GM12873 (cell line): ENCODE data around the gene ARL6IP6.

ENCODE experiments used
- TF ChIP-seq, protein P1 (sequence below): IDR thresholded peaks from 2 replicates; pipeline ENCODE4 v1.5.1; 2012; ENCODE audit warnings: low read depth, mild to moderate bottlenecking, moderate library complexity, low read length, control low read depth; ENCODE audit not compliant: insufficient read depth; ENCODE audit errors: missing control alignments

The ARL6IP6 gene

DNA sequence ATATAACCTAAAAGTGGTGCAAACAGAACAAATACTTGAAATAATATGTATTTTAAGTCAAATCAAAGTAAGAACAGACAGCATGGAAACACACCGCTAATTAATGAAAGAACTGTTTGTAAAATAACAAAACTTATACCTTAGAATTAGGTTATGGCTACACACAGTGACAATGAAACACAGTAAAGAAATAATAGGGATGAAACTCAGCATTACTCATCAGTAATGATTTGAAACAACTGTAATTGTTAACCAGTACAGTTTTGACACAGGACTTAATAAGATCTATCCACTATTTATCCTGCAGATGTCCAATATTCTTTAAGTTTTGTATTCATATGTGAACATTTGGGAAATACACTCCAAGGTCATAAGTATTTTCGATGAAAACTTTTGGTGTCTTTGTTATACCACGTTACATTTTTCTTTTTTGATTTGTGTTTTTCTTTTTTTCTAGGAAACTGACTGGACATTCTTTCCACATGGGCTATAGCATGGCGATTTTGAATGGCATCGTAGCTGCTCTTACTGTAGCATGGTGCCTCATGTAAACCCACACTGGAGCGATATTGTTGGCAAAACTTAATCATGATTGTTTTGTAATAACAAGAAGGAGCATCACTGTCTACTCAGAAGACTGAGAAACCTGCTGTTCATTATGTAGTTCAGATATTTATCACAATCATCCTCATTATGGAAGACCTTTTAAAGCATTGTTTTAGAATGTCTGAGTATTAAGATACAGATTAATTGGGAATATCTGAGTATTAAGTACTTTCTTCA, 41.1 kb downstream of the ARL6IP6 start:
- TF ChIP-seq, protein P1, sequence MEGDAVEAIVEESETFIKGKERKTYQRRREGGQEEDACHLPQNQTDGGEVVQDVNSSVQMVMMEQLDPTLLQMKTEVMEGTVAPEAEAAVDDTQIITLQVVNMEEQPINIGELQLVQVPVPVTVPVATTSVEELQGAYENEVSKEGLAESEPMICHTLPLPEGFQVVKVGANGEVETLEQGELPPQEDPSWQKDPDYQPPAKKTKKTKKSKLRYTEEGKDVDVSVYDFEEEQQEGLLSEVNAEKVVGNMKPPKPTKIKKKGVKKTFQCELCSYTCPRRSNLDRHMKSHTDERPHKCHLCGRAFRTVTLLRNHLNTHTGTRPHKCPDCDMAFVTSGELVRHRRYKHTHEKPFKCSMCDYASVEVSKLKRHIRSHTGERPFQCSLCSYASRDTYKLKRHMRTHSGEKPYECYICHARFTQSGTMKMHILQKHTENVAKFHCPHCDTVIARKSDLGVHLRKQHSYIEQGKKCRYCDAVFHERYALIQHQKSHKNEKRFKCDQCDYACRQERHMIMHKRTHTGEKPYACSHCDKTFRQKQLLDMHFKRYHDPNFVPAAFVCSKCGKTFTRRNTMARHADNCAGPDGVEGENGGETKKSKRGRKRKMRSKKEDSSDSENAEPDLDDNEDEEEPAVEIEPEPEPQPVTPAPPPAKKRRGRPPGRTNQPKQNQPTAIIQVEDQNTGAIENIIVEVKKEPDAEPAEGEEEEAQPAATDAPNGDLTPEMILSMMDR, result no peak

DNA sequence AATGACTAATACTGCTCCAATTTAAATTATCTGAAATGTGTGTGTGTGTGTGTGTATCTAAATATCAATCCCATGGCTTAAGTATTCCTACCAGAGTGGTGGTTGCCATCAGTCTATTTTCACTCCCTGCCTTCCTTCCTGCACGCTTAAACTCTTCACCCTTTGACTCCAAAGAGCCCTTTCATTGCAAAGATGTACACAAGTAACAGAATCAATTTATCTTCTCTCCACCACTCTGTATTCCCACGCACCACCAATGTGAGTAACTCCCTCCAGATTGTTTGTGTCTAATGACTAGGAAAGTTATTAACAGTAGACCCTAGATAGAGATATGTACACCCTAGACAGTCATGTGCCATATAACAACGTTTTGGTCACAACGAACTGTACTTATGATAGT, 42.8 kb downstream of the ARL6IP6 start:
- TF ChIP-seq, protein P1, result no peak

DNA sequence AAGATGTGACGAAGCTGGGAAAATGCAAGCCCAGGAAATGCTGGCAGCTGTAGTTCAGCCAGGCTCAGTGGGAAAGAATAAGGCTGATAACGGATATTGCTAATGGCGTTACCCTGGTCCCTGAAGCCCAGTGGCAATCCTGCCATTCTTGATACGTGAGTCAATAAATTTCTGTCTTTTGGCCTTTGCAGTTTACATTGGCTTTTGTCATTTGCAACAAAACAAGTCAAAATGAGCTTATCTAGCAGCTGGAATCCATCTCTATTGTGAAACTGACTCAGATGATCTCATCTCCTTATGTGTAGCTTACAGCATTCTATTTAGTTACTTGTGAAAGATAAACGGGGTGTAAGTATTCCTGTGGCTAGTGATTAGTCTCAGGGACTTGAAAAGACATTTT, 43.8 kb downstream of the ARL6IP6 start:
- TF ChIP-seq, protein P1, result no peak

DNA sequence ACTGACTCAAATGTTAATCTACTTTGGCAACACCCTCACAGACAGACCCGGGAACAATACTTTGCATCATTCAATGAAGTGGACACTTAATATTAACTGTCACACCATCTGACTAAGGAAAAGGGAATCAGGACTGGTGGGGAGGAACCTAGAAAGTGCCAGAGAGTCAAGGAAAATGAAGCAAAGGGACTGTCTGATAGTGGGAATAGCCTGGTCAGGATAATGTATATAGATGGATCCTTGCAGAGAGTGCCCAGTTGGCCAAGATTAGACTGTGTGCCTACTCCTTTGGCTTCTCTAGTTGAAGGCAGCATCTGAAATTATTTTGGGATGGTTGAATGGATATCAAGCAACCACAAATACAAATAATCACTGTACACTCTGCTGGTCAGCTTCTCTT, 45.2 kb downstream of the ARL6IP6 start:
- TF ChIP-seq, protein P1, result no peak

DNA sequence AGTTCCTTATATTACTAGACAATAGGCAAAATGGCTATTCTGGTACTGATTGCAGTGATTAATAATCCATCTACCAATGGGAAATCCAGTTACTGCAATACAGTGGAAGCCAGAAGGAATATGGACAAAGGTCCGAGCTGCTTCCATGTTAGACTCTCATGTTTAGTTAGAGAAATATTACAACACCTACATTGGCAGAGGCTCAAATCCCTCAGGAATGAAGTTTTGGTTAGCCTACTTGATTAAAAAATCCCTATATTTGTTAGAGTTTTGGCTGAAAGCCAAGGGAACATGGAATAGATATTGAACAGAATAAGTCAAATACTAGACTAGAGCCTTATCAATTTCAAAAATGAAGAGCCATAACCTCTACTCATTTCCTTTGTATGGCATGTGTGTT, 48.5 kb downstream of the ARL6IP6 start:
- TF ChIP-seq, protein P1, result no peak

DNA sequence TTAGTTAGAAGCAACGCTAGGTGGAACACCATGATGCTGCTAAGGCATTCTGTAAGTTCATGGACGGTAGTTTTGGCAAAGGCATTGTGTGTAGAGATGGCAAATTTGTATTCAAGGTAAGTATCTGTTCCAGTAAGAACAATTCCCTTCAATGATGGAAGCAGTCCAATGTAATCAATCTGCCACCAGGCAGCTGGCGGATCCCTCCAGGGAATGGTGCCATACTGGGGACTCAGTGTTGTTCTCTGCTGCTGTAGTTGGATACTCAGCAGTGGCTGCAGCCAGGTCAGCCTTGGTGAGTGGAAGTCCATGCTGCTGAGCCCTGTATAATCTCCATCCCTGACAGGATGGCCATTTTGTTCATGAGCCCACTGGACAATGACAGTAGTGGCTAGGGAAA, 62.8 kb downstream of the ARL6IP6 start:
- TF ChIP-seq, protein P1, result no peak

DNA sequence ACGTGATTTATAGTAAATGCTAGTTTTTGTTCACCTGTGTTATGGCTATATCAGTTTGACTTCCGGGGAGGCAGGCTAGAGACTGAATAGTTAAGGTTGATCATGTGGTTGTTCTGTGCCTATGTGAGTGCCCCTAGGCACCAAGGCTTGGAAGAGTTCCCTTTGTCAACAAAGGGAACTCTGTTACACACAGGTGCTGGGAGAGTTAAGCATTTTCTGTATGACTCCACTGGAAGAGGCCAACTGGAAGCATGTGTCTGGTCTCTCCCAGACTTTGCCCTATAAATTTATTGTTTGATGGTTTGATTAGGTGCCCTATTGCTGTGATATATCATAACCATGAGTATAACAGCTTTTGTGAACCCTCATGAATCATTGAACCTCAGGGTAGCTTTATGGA, 63.8 kb downstream of the ARL6IP6 start:
- TF ChIP-seq, protein P1, result no peak
